GM04504 (cell line): Measurements from ENCODE around the gene WDTC1.

Source experiments
- DNase-seq: peaks from one replicate; pipeline ENCODE4 v3.0.0-alpha.2; 2012; ENCODE audit warnings: low read depth

Gene WDTC1

DNA sequence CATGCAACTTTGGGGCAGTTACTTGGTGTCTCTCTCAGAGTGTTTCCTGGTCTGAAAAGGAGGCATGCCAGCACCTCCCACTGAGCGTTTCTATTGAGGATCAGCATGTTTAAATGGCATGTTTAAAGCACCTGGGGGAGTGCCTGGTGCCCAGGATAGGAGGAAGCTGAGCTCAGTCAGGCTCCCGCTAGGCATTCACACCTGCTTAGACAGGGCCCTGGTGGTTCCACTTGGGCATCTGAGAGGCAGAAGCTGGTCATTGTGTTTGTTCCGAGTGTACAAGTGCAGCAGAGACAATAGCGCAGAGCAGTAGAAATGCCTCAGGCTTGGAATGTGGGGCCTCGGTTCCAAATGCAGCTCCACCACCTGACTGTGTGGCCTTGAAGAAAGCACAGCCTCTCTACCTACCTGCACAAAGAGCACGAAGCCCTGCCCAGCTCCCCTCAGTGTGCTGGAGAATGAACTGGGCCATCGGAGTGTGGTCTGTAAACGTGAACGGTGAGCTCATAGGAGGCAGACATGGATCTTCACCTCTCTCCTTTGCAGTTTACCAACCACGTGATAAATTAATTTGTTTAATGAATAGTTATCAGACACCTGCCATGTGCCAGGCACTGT lies 67.3 kb downstream of the WDTC1 start:
- no peak for DNase-seq

DNA sequence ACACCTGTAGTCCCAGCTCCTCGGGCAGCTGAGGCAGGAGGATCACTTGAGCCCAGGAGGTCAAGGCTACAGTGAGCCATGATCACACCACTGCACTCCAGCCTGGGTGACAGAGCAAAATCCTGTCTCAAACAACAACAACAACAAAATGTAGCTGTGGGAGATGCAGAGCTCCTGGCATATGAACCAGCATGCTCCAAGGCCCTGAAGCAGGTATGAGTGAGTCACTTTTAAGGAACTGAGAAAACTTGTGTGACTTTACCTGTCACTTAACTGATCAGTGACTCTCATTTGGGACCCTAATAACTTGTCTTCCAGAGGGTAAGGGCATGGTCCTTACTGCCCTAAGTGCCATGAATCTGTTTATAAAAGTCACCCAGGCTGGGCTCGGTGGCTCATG lies 68.2 kb downstream of the WDTC1 start:
- no peak for DNase-seq

GRCh38 chr1:27303509-27303908 lies 69.1 kb downstream of the WDTC1 start:
- no peak for DNase-seq

GRCh38 chr1:27306071-27306470 lies 71.6 kb downstream of the WDTC1 start:
- DNase-seq, result no peak

DNA sequence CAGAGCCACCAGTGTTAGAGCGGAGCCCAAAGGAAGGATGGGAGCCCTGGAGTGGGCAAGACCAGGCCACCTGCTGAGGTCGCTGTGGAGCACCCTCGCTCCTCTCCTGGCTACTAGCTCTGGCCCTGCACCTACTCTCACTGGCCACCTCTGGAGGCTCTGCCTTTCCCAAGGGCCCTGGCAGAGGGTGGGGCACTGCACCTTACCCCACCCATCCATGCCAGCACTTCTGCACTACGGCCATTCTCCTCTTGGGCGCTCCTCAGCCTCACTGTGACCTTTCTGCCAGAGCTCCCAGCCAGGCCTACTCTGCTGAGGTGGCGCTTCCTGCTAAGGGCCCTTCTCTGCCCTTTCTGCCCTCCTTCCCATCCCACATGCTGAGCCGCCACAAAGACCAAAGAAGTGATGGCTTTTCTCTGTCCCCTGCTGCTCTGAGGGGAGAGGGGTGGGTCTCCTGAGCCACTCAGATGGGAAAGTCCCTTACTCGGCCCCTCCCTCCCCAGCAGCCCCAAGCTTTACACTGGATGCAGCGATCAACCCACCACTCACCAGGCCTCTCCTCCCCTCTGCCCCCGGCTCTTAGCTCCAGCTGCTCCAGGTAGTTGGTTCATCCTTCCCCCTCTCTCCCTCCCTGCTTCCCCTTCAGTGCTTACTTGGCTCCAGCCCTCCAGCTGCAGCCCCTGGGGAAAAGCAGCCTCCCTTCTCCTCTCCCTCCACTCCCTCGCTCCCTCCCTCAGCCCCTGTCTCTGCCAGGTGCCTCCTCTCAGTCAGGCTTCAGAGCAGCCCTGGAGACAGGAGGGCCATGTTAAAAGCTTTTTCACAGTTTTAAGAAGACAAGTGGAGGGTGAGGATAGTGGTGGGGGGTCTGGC lies 72.7 kb downstream of the WDTC1 start:
- no peak for DNase-seq

DNA sequence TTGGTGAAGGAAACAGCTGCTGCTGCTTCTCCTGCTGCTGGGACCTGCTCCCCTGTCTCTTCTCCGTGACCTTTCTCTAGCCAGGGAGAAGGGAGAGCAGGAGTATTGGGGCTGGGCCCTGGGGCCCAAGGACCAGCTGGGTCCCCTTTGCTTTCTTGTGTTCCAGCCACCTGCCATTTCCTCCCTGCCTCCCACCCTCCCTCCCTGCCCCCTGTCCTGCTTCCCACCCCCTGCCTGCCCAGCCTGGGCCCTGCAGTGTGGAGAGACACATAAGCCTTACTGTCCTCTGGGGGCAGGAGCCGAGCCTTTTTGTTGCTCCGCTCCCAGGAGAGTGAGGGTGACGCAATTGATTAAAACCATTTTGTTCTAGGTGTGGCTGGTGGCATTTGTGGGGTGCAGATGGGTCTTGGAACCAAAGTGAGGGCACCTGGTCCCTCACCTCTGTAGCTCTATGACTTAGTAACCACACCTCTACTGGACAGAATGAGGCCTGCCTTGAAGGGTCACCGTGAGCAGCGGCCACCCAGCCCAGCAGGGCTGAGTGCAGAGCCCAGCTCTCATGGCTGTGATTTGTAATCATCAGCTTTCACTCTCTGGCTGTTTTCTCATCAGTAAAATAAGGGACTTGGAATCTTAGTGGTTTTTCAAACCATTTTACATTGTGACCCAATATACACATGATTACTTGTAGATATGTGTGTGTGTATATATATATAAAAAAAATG lies 73.6 kb downstream of the WDTC1 start:
- DNase-seq, result no peak

DNA sequence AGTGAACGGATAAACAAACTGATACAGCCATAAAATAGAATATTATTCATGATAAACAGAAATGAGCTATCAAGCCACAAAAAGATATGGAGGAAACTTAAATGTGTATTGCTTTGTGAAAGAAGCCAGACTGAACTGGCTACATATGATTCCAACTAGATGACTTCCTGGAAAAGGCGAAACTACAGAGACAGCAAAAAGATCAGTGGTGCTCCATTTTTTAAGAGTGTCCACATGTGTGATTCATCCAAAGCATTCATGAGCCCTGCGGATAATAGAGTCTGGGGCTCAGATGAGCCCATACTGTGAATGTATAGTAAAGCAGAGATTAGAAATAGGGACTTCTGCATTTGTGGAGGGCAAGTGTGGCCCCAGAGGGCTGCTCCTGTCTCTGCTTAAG lies 79.7 kb downstream of the WDTC1 start:
- no peak for DNase-seq

DNA sequence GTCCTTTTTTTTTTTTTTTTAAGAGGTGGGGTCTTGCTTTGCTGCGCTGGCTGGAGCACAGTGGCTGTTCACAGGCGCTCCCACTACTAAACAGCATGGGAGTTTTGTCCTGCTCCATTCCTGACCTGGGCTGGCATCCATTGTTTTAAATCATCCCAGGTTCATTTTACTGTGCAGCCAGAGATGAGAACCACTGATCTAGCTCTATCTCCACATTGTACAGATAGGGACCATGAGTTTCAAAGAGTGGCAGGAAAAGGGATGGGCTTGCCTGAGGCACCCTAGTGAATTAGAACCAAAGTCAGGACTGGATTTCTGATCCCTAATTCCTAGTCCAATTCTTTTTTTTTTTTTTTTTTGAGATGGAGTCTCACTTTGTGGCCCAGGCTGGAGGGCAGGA lies 80.3 kb downstream of the WDTC1 start:
- no peak for DNase-seq

DNA sequence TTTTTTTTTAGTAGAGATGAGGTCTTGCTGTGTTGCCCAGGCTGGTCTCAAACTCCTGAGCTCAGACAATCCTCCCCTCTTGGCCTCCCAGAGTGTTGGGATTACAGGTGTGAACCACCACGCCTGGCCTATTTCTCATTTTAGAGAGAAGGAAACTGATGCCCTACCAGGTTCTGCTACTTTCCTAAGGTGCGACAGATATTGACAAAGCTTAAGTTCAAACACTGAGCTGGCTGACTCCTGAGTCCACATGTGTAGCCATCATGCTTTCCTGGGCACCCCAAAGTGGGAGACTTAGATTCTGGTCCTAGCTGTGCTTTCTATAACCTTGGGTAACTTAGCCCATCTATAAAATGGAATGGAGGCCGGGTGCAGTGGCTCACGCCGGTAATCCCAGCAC lies 82.4 kb downstream of the WDTC1 start:
- DNase-seq, result no peak

GRCh38 chr1:27318136-27318535 lies 83.7 kb downstream of the WDTC1 start:
- DNase-seq, result no peak

GRCh38 chr1:27318596-27318995 lies 84.2 kb downstream of the WDTC1 start:
- peak; percentile 52 for DNase-seq

- DNase-seq, result peak; percentile 94
Observed at GRCh38 chr1:27321813-27322568, 87.6 kb downstream of the WDTC1 start, which contains the start of gene TMEM222. TSS of gene TMEM222 (plus strand) at chr1:27322163. CDS start at chr1:27322198, 35 bp downstream.

DNA sequence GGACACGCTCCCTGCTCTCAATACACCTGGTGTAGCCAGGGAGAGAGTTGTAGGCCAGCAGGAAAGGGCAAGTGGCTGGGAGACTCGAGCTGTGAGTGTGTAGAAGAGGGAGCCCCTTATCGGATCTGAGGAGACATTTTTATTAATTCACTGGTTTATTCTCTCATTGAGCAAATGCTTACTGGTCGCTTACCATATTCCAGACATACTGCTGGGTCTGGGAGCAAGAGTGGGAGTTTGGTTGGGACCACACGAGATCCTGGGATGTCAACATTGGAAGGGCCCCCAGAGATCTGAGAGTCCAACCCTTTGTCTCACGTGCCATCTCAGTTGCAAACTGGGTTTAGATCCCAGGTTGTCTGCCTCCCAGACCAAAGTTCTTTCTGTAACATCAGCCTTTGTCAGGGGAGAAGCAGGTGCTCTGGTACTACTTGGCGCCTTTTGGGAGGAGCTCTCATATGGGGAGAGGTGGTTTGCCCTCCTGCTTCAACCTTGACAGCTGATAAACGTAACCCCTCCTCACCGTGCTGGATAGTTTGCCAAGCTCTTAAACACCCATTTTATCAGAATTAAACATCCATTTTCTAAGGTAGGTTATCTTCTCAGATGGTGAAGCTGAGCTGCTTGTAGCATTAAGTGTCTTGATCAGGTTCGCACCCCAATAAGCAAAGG lies 88.3 kb downstream of the WDTC1 start:
- DNase-seq, result no peak

- DNase-seq, result no peak
Observed at GRCh38 chr1:27325286-27325685, 90.9 kb downstream of the WDTC1 start.

GRCh38 chr1:27327964-27328363 lies 93.5 kb downstream of the WDTC1 start:
- no peak for DNase-seq

DNA sequence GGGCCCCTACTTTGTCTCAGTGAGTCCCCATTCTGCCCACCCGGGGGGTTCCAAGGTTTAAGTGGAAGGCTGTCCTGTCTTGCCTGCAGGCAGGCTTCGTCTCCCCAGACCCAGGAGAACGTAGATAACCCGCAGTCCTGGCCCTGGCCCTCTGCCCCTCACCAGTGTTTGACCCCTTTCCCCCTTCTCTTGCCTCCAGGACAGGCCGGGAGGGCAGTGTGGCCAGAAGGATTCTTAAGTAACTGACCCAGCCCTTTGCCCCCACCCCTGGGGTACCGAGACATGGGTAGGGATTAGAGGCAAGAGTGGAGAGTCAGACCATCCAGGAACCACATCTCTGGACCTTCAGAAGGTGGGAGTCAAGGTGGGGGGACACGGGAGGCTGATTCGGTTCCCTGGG lies 96.4 kb downstream of the WDTC1 start:
- DNase-seq, result no peak

DNA sequence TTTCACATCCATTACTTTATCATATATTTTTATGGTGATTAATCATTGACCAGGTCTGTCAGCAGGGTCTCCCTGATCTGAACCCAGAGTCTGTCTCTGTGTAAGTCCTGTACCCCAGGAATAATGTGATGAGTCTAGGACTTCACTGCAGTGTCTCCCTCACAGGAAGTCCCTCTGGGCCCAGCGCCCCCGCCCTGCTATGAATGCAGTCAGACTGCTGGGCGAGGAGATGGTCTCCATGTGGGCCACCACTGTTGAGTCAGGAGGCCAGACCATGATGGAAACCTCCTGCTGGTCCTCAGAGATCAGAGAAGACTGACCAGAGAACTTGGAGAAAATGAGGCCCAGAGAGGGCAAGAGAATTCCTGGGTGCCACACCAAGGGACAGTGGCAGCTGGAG lies 97.0 kb downstream of the WDTC1 start:
- no peak for DNase-seq

DNA sequence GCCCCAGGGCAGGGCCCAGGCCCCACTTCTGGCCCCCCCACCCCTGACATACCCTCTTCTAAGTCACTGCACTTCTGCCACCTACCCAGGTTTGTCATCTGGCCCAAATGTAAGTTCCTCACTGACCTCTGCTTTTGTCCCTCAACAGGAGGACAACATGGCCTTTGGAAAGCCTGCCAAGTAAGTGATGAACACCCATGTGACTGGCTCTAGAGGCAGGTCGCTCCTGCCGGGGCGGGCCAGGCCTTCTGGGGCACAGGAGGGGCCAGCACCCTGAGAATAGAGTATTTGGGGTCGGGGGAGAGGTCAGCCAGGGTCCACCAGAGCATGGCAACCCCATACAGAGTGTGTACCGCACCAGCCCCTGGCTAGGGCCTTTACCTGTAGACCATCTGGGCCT lies 97.5 kb downstream of the WDTC1 start:
- no peak for DNase-seq

DNA sequence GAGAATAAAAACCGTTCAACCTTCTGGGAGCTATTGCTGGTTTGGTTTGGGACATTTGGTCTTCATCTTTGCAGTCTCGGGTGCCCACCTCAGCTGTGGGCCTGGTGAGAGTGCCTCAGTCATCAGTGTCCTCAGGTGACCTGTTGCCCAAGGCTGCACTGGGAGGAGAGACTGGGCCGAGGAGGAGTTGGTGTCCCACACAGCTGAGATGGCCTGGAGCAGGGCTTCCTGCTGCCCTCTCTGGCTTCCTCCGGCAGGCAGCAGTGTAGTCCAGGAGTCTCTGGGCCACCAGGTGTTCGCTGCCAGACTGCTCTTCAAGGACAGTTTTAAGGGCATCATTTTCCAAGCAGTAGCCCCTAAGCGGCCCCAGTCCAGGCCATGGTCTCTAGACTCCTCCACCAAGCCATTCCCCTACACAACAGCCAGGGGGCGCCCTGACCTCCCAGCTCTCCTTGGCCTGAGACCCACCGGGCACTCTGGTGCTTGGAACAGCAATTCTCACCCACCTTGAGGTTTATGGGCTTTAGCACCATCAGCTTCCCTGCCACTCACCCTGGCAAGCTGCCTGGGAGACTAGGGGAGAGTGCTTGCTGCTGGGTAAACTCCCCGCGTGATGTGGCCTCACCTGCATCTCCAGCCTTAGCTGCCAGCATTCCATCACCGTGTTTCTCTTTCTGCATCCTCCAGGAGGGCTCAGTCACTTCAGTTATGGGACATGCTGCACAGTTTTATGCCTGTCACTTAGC lies 98.3 kb downstream of the WDTC1 start:
- DNase-seq, result no peak

- no peak for DNase-seq
Observed at GRCh38 chr1:27333717-27334279, 99.4 kb downstream of the WDTC1 start.
